ENCODE measurements around the gene PRSS23. TPM values are rescaled to one million over a fixed set of nuclear protein-coding genes. Genes with fewer than 3 reads are reported as not detected.

PRSS23 gene
- total RNA-seq, 6 donors from 2014 or later = 18.9 to 87.0 (median 35.7) TPM

DNA sequence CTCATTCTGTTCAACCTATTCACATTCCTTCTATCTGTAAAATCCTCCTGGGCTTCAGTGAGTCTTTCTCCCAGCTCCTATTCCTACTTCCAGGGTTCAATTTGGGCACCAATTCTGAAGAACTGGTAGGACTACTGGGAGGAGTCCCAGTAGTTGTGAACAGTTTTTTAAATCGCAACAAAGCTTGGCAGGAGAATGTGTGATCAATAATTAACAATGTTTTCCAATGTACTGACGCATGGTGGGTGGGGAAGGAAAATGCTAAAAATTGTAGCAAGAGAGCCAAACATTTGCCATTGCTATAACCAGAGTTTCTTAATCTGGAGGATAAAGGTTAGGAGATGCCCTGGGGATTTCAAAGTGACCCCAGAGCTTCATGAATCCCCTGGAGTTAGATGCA lies 27.3 kb upstream of the PRSS23 start:
- TF ChIP-seq POLR2AphosphoS5 (IDR thresholded peaks at IDR 0.05) = no peak
- no peak for TF ChIP-seq CTCF (IDR thresholded peaks at IDR 0.05)
- TF ChIP-seq POLR2A (IDR thresholded peaks at IDR 0.05) = no peak
- no peak for TF ChIP-seq EP300 (IDR thresholded peaks at IDR 0.05)
- H3K4me3 ChIP-seq = no peak overlapping the region
- ATAC-seq (ENCODE audit: low FRiP score in 2 of 2) (no peak), DNase-seq (no peak)
- H3K36me3 ChIP-seq = no peaks in the 10 kb centered on the region
- peaks cover 0 to 5% (median 0%) of the 10 kb centered on the region in 4 donors for H3K4me1 ChIP-seq
- H3K27ac ChIP-seq = no peak overlapping the region
- H3K27me3 ChIP-seq = no peaks in the 10 kb centered on the region
- 63 to 88% methylated on average over 2 of the region's 2 CpGs for WGBS, 2 donors
- H3K9me3 ChIP-seq = no peaks in the 10 kb centered on the region

DNA sequence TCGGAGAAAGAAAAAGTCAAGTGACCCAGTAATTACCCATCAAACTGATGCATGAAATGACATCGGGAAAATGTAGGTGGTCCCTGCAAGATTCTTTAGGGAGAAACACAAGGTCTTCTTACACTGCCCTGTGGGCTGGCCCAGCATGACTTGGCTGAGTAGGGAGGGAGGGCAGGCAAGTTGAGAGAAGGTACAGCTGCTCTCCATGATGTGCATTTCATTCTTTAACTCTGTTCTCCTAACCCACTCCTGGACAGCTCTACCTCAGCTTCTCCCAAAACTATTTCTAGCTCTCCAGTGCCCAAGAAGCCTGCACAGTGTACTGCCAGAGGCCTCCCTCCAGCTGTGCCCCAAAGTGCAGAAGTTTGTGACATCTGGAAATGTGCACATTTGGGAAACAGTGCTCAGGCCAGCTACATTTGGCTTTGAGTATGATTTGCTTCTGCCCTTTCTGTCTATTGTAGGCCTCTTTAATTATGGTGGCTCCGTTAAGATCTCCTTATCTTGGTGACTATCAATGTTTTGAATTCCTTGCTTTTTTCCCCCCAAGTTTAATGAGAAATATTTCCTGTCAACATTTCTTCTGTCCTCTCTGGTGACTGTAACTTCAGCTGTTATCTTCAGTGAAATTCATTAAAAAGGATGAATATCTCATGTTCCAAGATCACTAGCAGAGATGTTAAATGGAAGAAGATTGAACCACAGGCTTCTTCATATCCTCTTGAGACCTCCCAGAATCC lies 26.7 kb upstream of the PRSS23 start:
- Histone ChIP-seq H3K4me1 (peaks cover 0 to 5% (median 0%) of the 10 kb centered on the region in 4 donors), H3K27me3 (no peaks in the 10 kb centered on the region), H3K4me3 (no peak overlapping the region), H3K9me3 (no peaks in the 10 kb centered on the region), H3K36me3 (no peaks in the 10 kb centered on the region), H3K27ac (no peak overlapping the region)
- no peak for TF ChIP-seq POLR2AphosphoS5 (IDR thresholded peaks at IDR 0.05)
- TF ChIP-seq EP300 (IDR thresholded peaks at IDR 0.05) = no peak
- no peak for TF ChIP-seq POLR2A (IDR thresholded peaks at IDR 0.05)
- ATAC-seq (ENCODE audit: low FRiP score in 2 of 2) (no peak), DNase-seq (no peak)
- WGBS, 2 donors = 77% methylated on average over 3 of the region's 3 CpGs

GRCh38 chr11:86774417-86774816 lies 25.9 kb upstream of the PRSS23 start:
- TF ChIP-seq EP300 (IDR thresholded peaks at IDR 0.05) (no peak), CTCF (IDR thresholded peaks at IDR 0.05) (no peak)
- ATAC-seq (ENCODE audit: low FRiP score in 2 of 2) (no peak), DNase-seq (no peak)
- Histone ChIP-seq H3K4me1 (peaks cover 0 to 5% (median 0%) of the 10 kb centered on the region in 4 donors), H3K9me3 (no peaks in the 10 kb centered on the region), H3K36me3 (no peaks in the 10 kb centered on the region), H3K27me3 (no peaks in the 10 kb centered on the region), H3K4me3 (no peak overlapping the region), H3K27ac (no peak overlapping the region)

DNA sequence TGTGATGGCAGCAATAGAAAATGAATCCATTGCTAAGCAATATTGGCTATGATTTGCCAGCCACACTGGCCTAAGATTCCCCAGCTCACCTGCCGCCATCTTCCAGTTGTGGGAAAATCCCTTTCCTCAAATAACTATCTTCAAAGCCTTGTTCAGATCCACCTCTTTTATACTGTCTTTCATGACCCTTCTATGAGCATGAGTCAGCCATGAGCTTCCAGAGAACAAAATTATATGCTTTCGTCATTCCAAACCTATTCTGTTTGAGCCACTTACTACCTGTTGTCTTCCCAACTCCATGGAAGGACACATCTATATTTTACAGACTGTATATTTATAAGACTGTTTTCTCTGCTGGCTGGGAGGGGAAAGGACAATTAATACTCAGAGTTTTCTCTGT lies 25.0 kb upstream of the PRSS23 start:
- no peak overlapping the region for H3K4me3 ChIP-seq
- H3K36me3 ChIP-seq = no peaks in the 10 kb centered on the region
- DNase-seq = no peak
- WGBS, 2 donors = 96 to 100% methylated on average over 2 of the region's 2 CpGs
- H3K9me3 ChIP-seq = no peaks in the 10 kb centered on the region
- H3K4me1 ChIP-seq = peaks cover 0 to 5% (median 0%) of the 10 kb centered on the region in 4 donors
- H3K27me3 ChIP-seq = no peaks in the 10 kb centered on the region
- no peak for ATAC-seq (ENCODE audit: low FRiP score in 2 of 2)
- H3K27ac ChIP-seq = no peak overlapping the region
- TF ChIP-seq EP300 (IDR thresholded peaks at IDR 0.05) (no peak), POLR2AphosphoS5 (IDR thresholded peaks at IDR 0.05) (no peak), CTCF (IDR thresholded peaks at IDR 0.05) (no peak), POLR2A (IDR thresholded peaks at IDR 0.05) (no peak)

GRCh38 chr11:86781546-86781945 lies 18.8 kb upstream of the PRSS23 start:
- no peak for ATAC-seq (ENCODE audit: low FRiP score in 2 of 2)
- no peak for TF ChIP-seq EP300 (IDR thresholded peaks at IDR 0.05)
- no peak for TF ChIP-seq POLR2A (IDR thresholded peaks at IDR 0.05)
- no peak for TF ChIP-seq POLR2AphosphoS5 (IDR thresholded peaks at IDR 0.05)
- no peak for TF ChIP-seq CTCF (IDR thresholded peaks at IDR 0.05)
- H3K4me3 ChIP-seq = no peak overlapping the region

More at GRCh38 chr11:86781546-86781945, 18.8 kb upstream of the PRSS23 start:
- Histone ChIP-seq H3K36me3 (no peaks in the 10 kb centered on the region), H3K27me3 (no peaks in the 10 kb centered on the region), H3K9me3 (no peaks in the 10 kb centered on the region), H3K27ac (no peak overlapping the region), H3K4me1 (no peaks in the 10 kb centered on the region)
- DNase-seq = no peak
